OCI-LY7 (cell line): ENCODE results near the gene SETD7. TPM values are rescaled to one million over a fixed set of nuclear protein-coding genes. Genes with fewer than 3 reads are reported as not detected.
A peak's percentile ranks its signal among the peaks of the same experiment; 100 is the strongest.

Source experiments
- BruUV-seq: library from RNA; stranded (reverse); fragments of 400-500 nt; replicated peaks from 2 replicates; lab custom pipeline; 2021; lab: Mats Ljungman, UMichigan
- CTCF ChIA-PET: fragments of 300-600 bp; sonication (Branson Sonifier 250); formaldehyde crosslinking; loops from one replicate; lab custom pipeline; 2022; ENCODE audit warnings: antibody characterized with exemption; ENCODE audit not compliant: unreplicated experiment; lab: Charles Lee
- POLR2A ChIA-PET: fragments of 300-600 bp; sonication (Branson Sonifier 250); formaldehyde crosslinking; loops from one replicate; lab custom pipeline; 2022; ENCODE audit warnings: antibody characterized with exemption; lab: Charles Lee
- DNase-seq: peaks from one replicate; pipeline ENCODE4 v3.0.0-alpha.2; 2015; ENCODE audit warnings: low spot score
- H2AFZ ChIP-seq: fragments of 200-600 bp; sonication (generic), shearing (Covaris generic); 2 replicates; pipeline ENCODE4 v1.6.1; 2014; ENCODE audit warnings: mild to moderate bottlenecking, antibody characterized with exemption, low read length, moderate library complexity
- H3K27ac ChIP-seq: fragments of 200-600 bp; sonication (generic); 2 replicates; pipeline ENCODE4 v1.5.1; 2014; ENCODE audit warnings: mixed run types, low read depth, mild to moderate bottlenecking, moderate library complexity, low read length, inconsistent platforms; ENCODE audit not compliant: poor library complexity, severe bottlenecking
- H3K36me3 ChIP-seq: fragments of 200-600 bp; sonication (generic); 2 replicates; pipeline ENCODE4 v1.6.1; 2014; ENCODE audit warnings: mild to moderate bottlenecking, antibody characterized with exemption, low read length, moderate library complexity, mixed read lengths; ENCODE audit not compliant: insufficient read depth
- H3K4me1 ChIP-seq: fragments of 200-600 bp; sonication (generic); 2 replicates; pipeline ENCODE4 v1.5.1; 2014; ENCODE audit warnings: mild to moderate bottlenecking, low read length; ENCODE audit not compliant: insufficient read depth, poor library complexity, severe bottlenecking
- H3K4me2 ChIP-seq: fragments of 200-600 bp; sonication (generic); 2 replicates; pipeline ENCODE4 v1.6.1; 2014; ENCODE audit warnings: mild to moderate bottlenecking, low read length
- H3K4me3 ChIP-seq: fragments of 200-600 bp; sonication (generic); 2 replicates; pipeline ENCODE4 v1.5.1; 2014; ENCODE audit warnings: mild to moderate bottlenecking, low read depth, low read length; ENCODE audit not compliant: poor library complexity, severe bottlenecking
- H3K79me2 ChIP-seq: fragments of 200-600 bp; sonication (generic); 2 replicates; pipeline ENCODE4 v1.6.1; 2016; ENCODE audit warnings: low read depth, mild to moderate bottlenecking, low read length, moderate library complexity, mixed read lengths; ENCODE audit not compliant: insufficient read depth
- H3K9me2 ChIP-seq: fragments of 200-600 bp; sonication (generic); 2 replicates; pipeline ENCODE4 v1.6.1; 2016; ENCODE audit warnings: mild to moderate bottlenecking, low read length, mixed read lengths; ENCODE audit not compliant: insufficient read depth
- H3K9me3 ChIP-seq: fragments of 200-600 bp; sonication (generic); 2 replicates; pipeline ENCODE4 v1.6.1; 2014; ENCODE audit warnings: mild to moderate bottlenecking, mixed run types, low read length, mixed read lengths
- H4K20me1 ChIP-seq: fragments of 200-600 bp; sonication (generic); 2 replicates; pipeline ENCODE4 v1.6.1; 2014; ENCODE audit warnings: mild to moderate bottlenecking, antibody characterized with exemption, low read length, moderate library complexity, mixed read lengths; ENCODE audit not compliant: insufficient read depth
- CTCF ChIP-seq: fragments of 200-600 bp; sonication (generic); conservative IDR thresholded peaks from 2 replicates; pipeline ENCODE4 v1.5.1; 2014; ENCODE audit warnings: mild to moderate bottlenecking, antibody characterized with exemption, low read length, moderate library complexity, mixed read lengths
- EZH2phosphoT487 ChIP-seq: fragments of 200-600 bp; sonication (generic); IDR thresholded peaks from 2 replicates; pipeline ENCODE4 v1.6.1; 2018; ENCODE audit warnings: low read depth, borderline replicate concordance, mild to moderate bottlenecking, mixed run types, antibody characterized with exemption, low read length, moderate library complexity, mixed read lengths
- intact Hi-C: fragments of 100-400 bp; cut with micrococcal nuclease; formaldehyde crosslinking; loops from one replicate; pipeline ENCODE4 v1.10.0; 2022; ENCODE audit not compliant: unreplicated experiment
- total RNA-seq, 2 experiments: library from RNA; depleted of rRNA in 1 of 2; stranded (reverse); fragments of >200 nt in 1 of 2; shearing (Covaris generic) in 1 of 2; gene quantifications; 2 replicates each; pipeline ENCODE4 v1.2.3, GENCODE V29; 2014 to 2022

SETD7 gene
- total RNA-seq, 2 experiments from 2014 or later = 17.6 to 37.3 TPM

GRCh38 chr4:139553751-139554641 lies 2.0 kb downstream of the SETD7 start:
- CTCF ChIA-PET = no interaction called here
- Histone ChIP-seq H3K4me2 (peak overlapping the region; percentile 86), H3K9me3 (no peaks in the 10 kb centered on the region), H3K36me3 (peaks cover 15% of the 10 kb centered on the region), H3K79me2 (peaks cover 62% of the 10 kb centered on the region), H3K9me2 (no peaks in the 10 kb centered on the region), H3K4me1 (peaks cover 61% of the 10 kb centered on the region), H3K4me3 (peak overlapping the region; percentile 81), H4K20me1 (peaks cover 46% of the 10 kb centered on the region), H3K27ac (peak overlapping the region; percentile 87), H2AFZ (no peak overlapping the region)
- no TSS peak for BruUV-seq
- POLR2A ChIA-PET = interaction anchor here (0.6 to 2.4 kb wide), 8 partner anchors 10 to 1299 kb away, joined by 3 to 11 read pairs (median 3); no protein-coding TSS in a partner anchor
- TF ChIP-seq EZH2phosphoT487 (no peak), CTCF (no peak)
- intact Hi-C loops = loop anchor here (10.0 kb wide), 2 partner anchors 1071 to 1201 kb away; partner anchors contain the start of gene TBC1D9
- DNase-seq = no peak

GRCh38 chr4:139552517-139553307 lies 3.3 kb downstream of the SETD7 start:
- H2AFZ ChIP-seq = no peak overlapping the region
- no peaks in the 10 kb centered on the region for H3K9me3 ChIP-seq
- H3K9me2 ChIP-seq = no peaks in the 10 kb centered on the region
- BruUV-seq = no TSS peak
- no peak for DNase-seq
- peak overlapping the region; percentile 81 for H3K4me3 ChIP-seq
- TF ChIP-seq EZH2phosphoT487 (no peak), CTCF (no peak)
- H3K4me2 ChIP-seq = peak overlapping the region; percentile 86
- intact Hi-C loops = loop anchor here (10.0 kb wide), 2 partner anchors 1072 to 1202 kb away; partner anchors contain the start of gene TBC1D9
- ChIA-PET POLR2A (interaction anchor here (0.6 to 2.4 kb wide), 5 partner anchors 9 to 1300 kb away, joined by 3 to 11 read pairs (median 3); no protein-coding TSS in a partner anchor), CTCF (no interaction called here)
- H3K36me3 ChIP-seq = peaks cover 17% of the 10 kb centered on the region
- H3K4me1 ChIP-seq = peaks cover 48% of the 10 kb centered on the region
- peaks cover 46% of the 10 kb centered on the region for H4K20me1 ChIP-seq
- H3K27ac ChIP-seq = no peak overlapping the region
- peaks cover 75% of the 10 kb centered on the region for H3K79me2 ChIP-seq
